Right cardiac atrium (tissue), 5 donors: ENCODE data around the gene CEP78. TPM values are rescaled to one million over a fixed set of nuclear protein-coding genes. Genes with fewer than 3 reads are reported as not detected.
"Not testable (repeated sequence)": the region's sequence is repeated elsewhere in the genome, so short reads cannot be mapped to it uniquely, and the experiment has no call there.

Experiments used
- ATAC-seq, 2 donors: fragments of 200-7000 bp; cut with Tn5 transposase; one replicate each; pipeline versions ENCODE4 v1.8.0 to v1.9.1; 2020; ENCODE audit warnings: moderate library complexity in 2 of 2, mild to moderate bottlenecking in 1 of 2
- DNase-seq, 3 donors: peaks; one replicate each; pipeline ENCODE4 v3.0.0-alpha.2; 2020
- H3K27ac ChIP-seq: one replicate; pipeline ENCODE4 v1.5.1; 2013; ENCODE audit warnings: mild to moderate bottlenecking, low read length, control low read depth, moderate library complexity
- H3K27me3 ChIP-seq: one replicate; pipeline ENCODE4 v1.6.1; 2013; ENCODE audit not compliant: control insufficient read depth, insufficient read depth
- H3K4me1 ChIP-seq: one replicate; pipeline ENCODE4 v1.6.1; 2013; ENCODE audit warnings: low read length; ENCODE audit not compliant: control insufficient read depth, insufficient read depth
- H3K4me3 ChIP-seq: one replicate; pipeline ENCODE4 v1.5.1; 2013; ENCODE audit warnings: low read length, control low read depth
- H3K9me3 ChIP-seq: one replicate; pipeline ENCODE4 v1.6.1; 2013; ENCODE audit warnings: low read length; ENCODE audit not compliant: control insufficient read depth
- WGBS: extraction: QIAGEN DNeasy Blood & Tissue Kit; methylation state at CpG from one replicate; pipeline ENCODE4 v1.1.7; 2013; 5-methylcytosine and 5-hydroxymethylcytosine counted together
- intact Hi-C, 4 donors: fragments of 100-400 bp; cut with DNase I; formaldehyde crosslinking; loops; one replicate each; pipeline versions ENCODE4 v1.11.0 to v1.14.0; 2022 to 2023
- polyA plus RNA-seq: library from polyadenylated mRNA; stranded (reverse); fragments of 200-250 nt; gene quantifications from one replicate; pipeline ENCODE4 v1.2.3, GENCODE V29; 2013
- total RNA-seq, 4 donors: library from RNA; stranded (reverse); fragmentation: NEBNext Ultra II Directional; extraction: Animal tissue kit (Norgen Biotek cat#: 25700); gene quantifications; one replicate each; pipeline ENCODE4 v1.2.1, GENCODE V29; 2021
- donor health status: healthy with polysubstance abuse.
- donor health status: DM: no; HTN: yes; CAD: no.
- donor health status: DM: no; HTN: no; CAD: no.
- donor health status: DM: no; HTN: yes; CAD: no; lungs with severe emphysema.
- donor health status: DM: yes; HTN: yes; CAD: no.

CEP78 gene
- total and polyA plus RNA-seq, 5 donors: 2.9 to 6.9 (median 4.5) TPM

GRCh38 chr9:78209127-78209526, 26.7 kb upstream of the CEP78 start:
- Histone ChIP-seq H3K9me3 (no peaks in the 10 kb centered on the region), H3K27me3 (no peaks in the 10 kb centered on the region), H3K4me3 (no peak overlapping the region), H3K4me1 (no peaks in the 10 kb centered on the region), H3K27ac (no peak overlapping the region)
- 96% methylated on average over 7 of the region's 7 CpGs for WGBS
- intact Hi-C loops: no loop called here
- ATAC-seq: no peak
- DNase-seq: no peak

- H3K27ac ChIP-seq: no peak overlapping the region
- H3K27me3 ChIP-seq: no peaks in the 10 kb centered on the region
- 81% methylated on average over 4 of the region's 4 CpGs for WGBS
- no peaks in the 10 kb centered on the region for H3K9me3 ChIP-seq
- no peaks in the 10 kb centered on the region for H3K4me1 ChIP-seq
- intact Hi-C loops: no loop called here
- DNase-seq (no peak), ATAC-seq (no peak)
- no peak overlapping the region for H3K4me3 ChIP-seq
These were observed 25.0 kb upstream of the CEP78 start for GRCh38 chr9:78210841-78211301.

GRCh38 chr9:78212868-78213267, 23.0 kb upstream of the CEP78 start:
- intact Hi-C loops: no loop called here
- Histone ChIP-seq H3K27me3 (no peaks in the 10 kb centered on the region), H3K4me1 (no peaks in the 10 kb centered on the region), H3K27ac (no peak overlapping the region), H3K9me3 (no peaks in the 10 kb centered on the region), H3K4me3 (no peak overlapping the region)
- ATAC-seq: peak in 1 of 2 donors; percentile 64
- no peak for DNase-seq

GRCh38 chr9:78213712-78214111, 22.2 kb upstream of the CEP78 start:
- H3K4me1 ChIP-seq: no peaks in the 10 kb centered on the region
- H3K4me3 ChIP-seq: no peak overlapping the region
- no peaks in the 10 kb centered on the region for H3K9me3 ChIP-seq
- WGBS: 33% methylated on average over 4 of the region's 4 CpGs
- H3K27me3 ChIP-seq: no peaks in the 10 kb centered on the region
- intact Hi-C loops: no loop called here
- no peak for ATAC-seq
- H3K27ac ChIP-seq: no peak overlapping the region
- DNase-seq: no peak

GRCh38 chr9:78214492-78214891, 21.4 kb upstream of the CEP78 start:
- DNase-seq: no peak
- Histone ChIP-seq H3K27me3 (no peaks in the 10 kb centered on the region), H3K4me3 (no peak overlapping the region), H3K9me3 (no peaks in the 10 kb centered on the region), H3K4me1 (no peaks in the 10 kb centered on the region), H3K27ac (no peak overlapping the region)
- 76% methylated on average over 1 of the region's 1 CpG for WGBS
- ATAC-seq: no peak
- intact Hi-C loops: no loop called here

- intact Hi-C loops: no loop called here
- Histone ChIP-seq H3K4me3 (no peak overlapping the region), H3K27ac (no peak overlapping the region), H3K4me1 (no peaks in the 10 kb centered on the region), H3K27me3 (no peaks in the 10 kb centered on the region), H3K9me3 (no peaks in the 10 kb centered on the region)
- ATAC-seq (no peak), DNase-seq (no peak)
- 90% methylated on average over 2 of the region's 2 CpGs for WGBS
These were observed 20.2 kb upstream of the CEP78 start for GRCh38 chr9:78215706-78216105.

- no peaks in the 10 kb centered on the region for H3K27me3 ChIP-seq
- H3K9me3 ChIP-seq: no peaks in the 10 kb centered on the region
- intact Hi-C loops: no loop called here
- ATAC-seq (no peak), DNase-seq (no peak)
- no peak overlapping the region for H3K27ac ChIP-seq
- no peaks in the 10 kb centered on the region for H3K4me1 ChIP-seq
- 85% methylated on average over 13 of the region's 13 CpGs for WGBS
- H3K4me3 ChIP-seq: no peak overlapping the region
These were observed 17.0 kb upstream of the CEP78 start for GRCh38 chr9:78218890-78219289.

GRCh38 chr9:78221425-78221824, 14.4 kb upstream of the CEP78 start:
- H3K9me3 ChIP-seq: no peaks in the 10 kb centered on the region
- H3K27me3 ChIP-seq: no peaks in the 10 kb centered on the region
- DNase-seq (no peak), ATAC-seq (no peak)
- intact Hi-C loops: no loop called here
- H3K27ac ChIP-seq: no peak overlapping the region
- no peak overlapping the region for H3K4me3 ChIP-seq
- H3K4me1 ChIP-seq: no peaks in the 10 kb centered on the region
- 63% methylated on average over 2 of the region's 2 CpGs for WGBS

- H3K27ac ChIP-seq, H3K4me3 ChIP-seq, DNase-seq, intact Hi-C loops, H3K9me3 ChIP-seq, H3K4me1 ChIP-seq, ATAC-seq, H3K27me3 ChIP-seq: not testable (repeated sequence)
- 86% methylated on average over 3 of the region's 3 CpGs for WGBS
These were observed 14.0 kb upstream of the CEP78 start for GRCh38 chr9:78221841-78222240.

- intact Hi-C loops: no loop called here
- no peak for ATAC-seq
These were observed 5.1 kb upstream of the CEP78 start for GRCh38 chr9:78230761-78231160.

GRCh38 chr9:78232471-78232870, 3.4 kb upstream of the CEP78 start:
- ATAC-seq, H3K27ac ChIP-seq, H3K4me3 ChIP-seq, DNase-seq, intact Hi-C loops, H3K27me3 ChIP-seq, H3K9me3 ChIP-seq, H3K4me1 ChIP-seq: not testable (repeated sequence)
- 94% methylated on average over 5 of the region's 5 CpGs for WGBS

More at GRCh38 chr9:78230761-78231160, 5.1 kb upstream of the CEP78 start:
- Histone ChIP-seq H3K9me3 (no peaks in the 10 kb centered on the region), H3K27me3 (no peaks in the 10 kb centered on the region), H3K4me1 (no peaks in the 10 kb centered on the region), H3K4me3 (no peak overlapping the region), H3K27ac (no peak overlapping the region)
- WGBS: 81% methylated on average over 3 of the region's 3 CpGs
- DNase-seq: no peak

GRCh38 chr9:78234810-78235209, 1.1 kb upstream of the CEP78 start:
- no peaks in the 10 kb centered on the region for H3K27me3 ChIP-seq
- WGBS: 47% methylated on average over 7 of the region's 7 CpGs
- DNase-seq: no peak
- H3K4me1 ChIP-seq: no peaks in the 10 kb centered on the region
- peak overlapping the region; percentile 85 for H3K4me3 ChIP-seq
- H3K9me3 ChIP-seq: no peaks in the 10 kb centered on the region
- intact Hi-C loops: no loop called here
- H3K27ac ChIP-seq: no peak overlapping the region
- ATAC-seq: no peak
